Fibroblast of mammary gland (primary cell): ENCODE data around the gene FADS6.

ENCODE experiments used
- DNase-seq: peaks from one replicate; pipeline ENCODE4 v3.0.0-alpha.2; 2010; ENCODE audit warnings: low read depth
- H3K4me3 ChIP-seq: 2 replicates; pipeline ENCODE4 v1.5.1; 2011; ENCODE audit warnings: low read depth, mild to moderate bottlenecking, low read length, moderate library complexity; ENCODE audit not compliant: control insufficient read depth
- CTCF ChIP-seq: conservative IDR thresholded peaks from 2 replicates; pipeline ENCODE4 v1.5.1; 2011; ENCODE audit warnings: low read depth, low read length, inconsistent platforms; ENCODE audit not compliant: control insufficient read depth, insufficient read depth

Gene FADS6

GRCh38 chr17:74935585-74936469, 42.4 kb upstream of the FADS6 start, which contains the start of gene OTOP3:
TSS of gene OTOP3 (plus strand) at chr17:74935898. CDS start at chr17:74935922, 24 bp downstream.
- no peak within 1 kb of the TSS for H3K4me3 ChIP-seq
- TF ChIP-seq CTCF = no peak
- DNase-seq = no peak

GRCh38 chr17:74935048-74935447, 41.6 kb upstream of the FADS6 start:
- TF ChIP-seq CTCF = no peak
- DNase-seq = no peak
- H3K4me3 ChIP-seq = no peak overlapping the region

- no peak for TF ChIP-seq CTCF
- no peak for DNase-seq
- no peak overlapping the region for H3K4me3 ChIP-seq
Observed at GRCh38 chr17:74930535-74931036, 37.2 kb upstream of the FADS6 start.

- no peak for DNase-seq
- no peak for TF ChIP-seq CTCF
- H3K4me3 ChIP-seq = no peak overlapping the region
Observed at GRCh38 chr17:74928786-74929185, 35.4 kb upstream of the FADS6 start.

GRCh38 chr17:74925242-74925641, 31.8 kb upstream of the FADS6 start:
- no peak overlapping the region for H3K4me3 ChIP-seq
- no peak for TF ChIP-seq CTCF
- DNase-seq = no peak

- no peak for DNase-seq
- no peak within 1 kb of the TSS for H3K4me3 ChIP-seq
- no peak for TF ChIP-seq CTCF
Observed at GRCh38 chr17:74924250-74924948, 31.0 kb upstream of the FADS6 start, which contains the start of gene OTOP2. TSS of gene OTOP2 (plus strand) at chr17:74924273. CDS start at chr17:74924633, 360 bp downstream.
